Measurements from ENCODE around the gene SORBS1.

SORBS1 gene

DNA sequence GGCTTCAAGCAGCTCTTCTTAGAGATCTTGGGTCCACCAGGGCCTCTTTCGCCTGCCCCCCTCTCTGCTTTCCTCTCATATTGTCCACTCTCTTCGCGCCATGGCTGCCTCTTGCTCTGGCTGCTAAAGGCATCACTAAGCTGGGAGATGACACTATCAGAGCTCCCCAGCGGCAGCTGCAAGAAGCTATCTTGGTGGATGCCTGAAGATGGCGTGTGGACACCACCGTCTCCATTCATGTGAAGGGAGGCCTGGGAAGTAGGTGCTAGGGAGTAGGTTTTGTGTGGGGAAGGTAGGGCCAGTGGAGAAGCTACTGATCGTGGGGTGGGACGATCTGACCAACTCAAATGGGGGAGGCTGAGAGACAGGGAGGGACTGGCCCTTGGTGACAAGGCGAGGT lies 224.5 kb downstream of the SORBS1 start:
- Mint-ChIP-seq H3K9me3 (no peaks in the 10 kb centered on the region), H3K4me1 (ENCODE audit: low read depth) (no peaks in the 10 kb centered on the region), H3K4me3 (no peak overlapping the region), H3K36me3 (ENCODE audit: low read depth) (no peaks in the 10 kb centered on the region), H3K27ac (no peak overlapping the region), H3K27me3 (no peaks in the 10 kb centered on the region)
- intact Hi-C loops (cut with micrococcal nuclease), result no loop called here

DNA sequence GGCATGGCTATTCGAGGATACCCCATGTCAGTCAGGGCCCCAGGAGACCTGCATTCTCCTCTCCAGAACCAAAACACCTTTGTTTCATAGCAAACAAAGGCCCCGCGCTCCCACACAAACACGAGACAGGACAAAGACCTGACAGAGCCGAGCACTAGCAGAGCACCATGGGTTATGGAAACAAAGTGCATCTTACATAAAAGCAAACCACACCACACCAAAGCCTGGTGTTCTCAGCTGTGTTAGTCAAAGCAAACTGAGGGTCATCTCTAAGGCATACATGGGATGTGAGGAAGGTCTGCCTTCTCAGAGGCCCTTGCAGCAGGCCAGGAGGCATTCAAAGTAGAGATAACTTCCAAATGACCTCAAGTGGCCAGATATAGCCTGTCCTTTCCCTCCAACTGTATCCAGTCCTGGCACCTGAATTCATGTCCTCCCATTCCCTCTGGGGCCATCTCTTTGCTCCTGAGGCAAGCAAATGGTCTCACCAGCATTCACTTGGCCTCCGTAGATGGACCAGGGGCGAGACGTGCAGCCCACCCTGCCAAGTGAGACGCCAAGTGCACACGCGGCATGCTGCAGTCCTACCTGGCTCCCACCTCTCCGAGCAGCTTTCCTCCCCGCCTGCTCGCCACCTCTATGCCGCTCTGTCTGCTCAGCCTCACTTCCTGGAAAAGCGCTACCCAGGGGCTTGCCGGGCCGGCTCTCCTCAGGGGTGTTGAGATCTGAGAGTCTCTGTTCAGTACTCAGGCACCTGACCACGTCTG lies 225.1 kb downstream of the SORBS1 start:
- Mint-ChIP-seq H3K4me3 (no peak overlapping the region), H3K4me1 (ENCODE audit: low read depth) (no peaks in the 10 kb centered on the region), H3K27ac (no peak overlapping the region), H3K27me3 (no peaks in the 10 kb centered on the region), H3K9me3 (no peaks in the 10 kb centered on the region), H3K36me3 (ENCODE audit: low read depth) (no peaks in the 10 kb centered on the region)
- intact Hi-C loops (cut with micrococcal nuclease), result no loop called here

DNA sequence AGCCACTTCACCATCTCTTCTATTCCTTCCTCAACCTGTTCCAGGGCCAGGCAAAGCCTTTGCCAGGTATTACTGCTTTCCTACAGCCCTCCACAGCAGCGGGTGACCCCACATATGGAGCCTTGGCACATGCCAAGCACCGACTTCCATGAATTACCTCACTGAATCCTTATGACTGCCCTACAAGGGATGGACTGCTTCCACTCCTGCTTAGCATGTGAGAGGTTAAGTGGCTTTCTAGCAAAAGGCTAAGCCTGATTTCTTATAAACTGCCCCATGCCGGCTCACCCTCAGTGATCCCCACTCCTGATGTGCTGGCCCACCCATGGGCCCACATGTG lies 226.4 kb downstream of the SORBS1 start:
- intact Hi-C loops (cut with micrococcal nuclease), result no loop called here
- no peaks in the 10 kb centered on the region for H3K4me1 Mint-ChIP-seq (ENCODE audit: low read depth)
- H3K9me3 Mint-ChIP-seq, result no peaks in the 10 kb centered on the region
- no peaks in the 10 kb centered on the region for H3K27me3 Mint-ChIP-seq
- no peaks in the 10 kb centered on the region for H3K36me3 Mint-ChIP-seq (ENCODE audit: low read depth)
- H3K27ac Mint-ChIP-seq, result no peak overlapping the region
- H3K4me3 Mint-ChIP-seq, result no peak overlapping the region

DNA sequence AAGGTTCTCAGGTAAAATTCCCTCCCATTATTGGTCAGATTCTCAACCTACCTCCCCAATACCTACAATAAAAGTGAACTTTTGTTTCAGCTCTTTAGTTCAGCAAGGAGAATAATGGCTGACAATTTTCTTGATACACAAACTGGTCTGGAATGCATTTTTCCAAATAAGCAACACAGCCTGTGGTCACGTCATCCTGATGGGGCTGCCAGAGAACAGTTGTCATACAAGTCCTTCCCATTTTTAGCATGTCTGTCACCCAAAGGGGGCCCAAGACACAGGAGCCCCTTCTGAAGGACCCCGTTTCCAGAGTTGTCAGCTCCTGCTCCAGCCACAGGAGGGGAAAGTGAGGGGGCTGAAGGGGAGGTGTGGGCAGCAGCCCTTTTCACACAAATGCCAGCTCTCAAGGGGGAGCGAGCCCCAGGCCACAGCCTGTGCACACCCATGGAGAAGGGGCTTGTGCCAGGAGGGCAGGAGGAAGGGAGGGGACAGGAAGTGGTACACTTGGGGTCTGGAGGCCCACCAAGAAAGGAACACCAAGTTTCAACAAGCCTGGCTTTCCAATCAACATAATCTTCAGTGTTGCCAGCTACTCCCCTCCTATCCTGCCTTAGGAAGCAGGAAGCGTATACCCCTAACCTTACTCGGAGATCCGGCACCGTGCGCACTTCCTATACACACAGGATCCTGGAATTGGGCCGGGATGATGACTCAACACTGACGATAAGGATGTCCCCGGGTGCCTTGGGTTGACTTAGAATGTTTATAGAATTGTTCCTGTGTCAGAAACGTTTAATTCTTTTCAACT lies 227.0 kb downstream of the SORBS1 start:
- Mint-ChIP-seq H3K36me3 (ENCODE audit: low read depth) (no peaks in the 10 kb centered on the region), H3K4me1 (ENCODE audit: low read depth) (no peaks in the 10 kb centered on the region), H3K27ac (no peak overlapping the region), H3K27me3 (no peaks in the 10 kb centered on the region), H3K9me3 (no peaks in the 10 kb centered on the region), H3K4me3 (no peak overlapping the region)
- intact Hi-C loops (cut with micrococcal nuclease), result no loop called here

DNA sequence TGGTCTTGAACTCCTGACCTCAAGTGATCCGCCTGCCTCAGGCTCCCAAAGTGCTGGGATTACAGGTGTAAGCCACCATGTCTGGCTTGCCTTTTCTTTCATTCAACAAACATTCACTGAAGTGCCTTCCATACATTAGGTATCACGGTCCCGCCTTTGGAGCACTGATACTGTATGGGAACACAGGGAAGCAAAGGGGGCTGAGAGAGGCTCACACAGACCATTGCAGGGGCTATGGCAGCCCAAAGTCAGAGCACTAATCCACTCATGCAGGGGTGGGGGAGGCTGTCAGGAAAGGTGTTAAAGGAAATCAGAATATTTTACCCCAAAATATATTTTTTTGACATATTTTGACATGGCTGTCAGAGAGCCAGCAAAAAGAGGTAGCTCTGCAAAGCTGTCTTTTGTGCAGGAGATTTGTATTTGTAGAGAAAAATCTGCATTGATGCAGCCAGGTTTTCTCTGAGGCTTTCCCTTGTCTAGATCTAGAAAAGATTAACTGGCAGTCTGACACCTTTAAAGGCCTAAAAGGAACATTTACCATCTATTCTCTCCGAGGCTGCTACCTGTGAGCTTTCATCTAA lies 228.4 kb downstream of the SORBS1 start:
- Mint-ChIP-seq H3K9me3 (no peaks in the 10 kb centered on the region), H3K4me3 (no peak overlapping the region), H3K27me3 (no peaks in the 10 kb centered on the region), H3K36me3 (ENCODE audit: low read depth) (no peaks in the 10 kb centered on the region), H3K27ac (no peak overlapping the region), H3K4me1 (ENCODE audit: low read depth) (no peaks in the 10 kb centered on the region)
- intact Hi-C loops (cut with micrococcal nuclease), result no loop called here

DNA sequence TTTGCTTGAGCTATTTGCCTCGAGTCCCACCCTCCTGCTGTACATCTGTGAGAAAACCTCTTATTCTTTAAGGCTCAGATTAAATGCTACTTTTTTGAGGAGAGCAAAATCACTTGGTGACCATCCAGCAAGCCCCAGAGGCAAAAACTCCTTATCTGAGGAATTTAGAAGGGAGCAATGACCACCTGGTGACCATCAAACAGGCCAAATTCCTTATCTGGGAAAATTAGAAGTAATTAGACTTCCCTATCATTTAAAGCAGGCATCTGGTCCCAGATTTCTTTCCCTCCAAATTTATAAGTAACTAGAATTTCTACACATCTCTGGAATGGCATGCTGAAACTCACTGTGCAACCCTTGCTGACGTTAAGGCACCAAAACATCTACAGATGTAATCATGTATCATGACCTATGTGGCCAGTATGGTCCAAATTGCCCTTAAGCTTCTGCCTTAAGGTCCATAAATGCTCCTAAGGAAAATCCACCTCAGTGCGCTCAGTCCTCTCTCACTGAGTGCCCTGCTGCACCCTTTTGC lies 229.5 kb downstream of the SORBS1 start:
- H3K4me3 Mint-ChIP-seq, result no peak overlapping the region
- H3K36me3 Mint-ChIP-seq (ENCODE audit: low read depth), result no peaks in the 10 kb centered on the region
- H3K27ac Mint-ChIP-seq, result no peak overlapping the region
- H3K27me3 Mint-ChIP-seq, result no peaks in the 10 kb centered on the region
- intact Hi-C loops (cut with micrococcal nuclease), result no loop called here
- H3K4me1 Mint-ChIP-seq (ENCODE audit: low read depth), result no peaks in the 10 kb centered on the region
- H3K9me3 Mint-ChIP-seq, result no peaks in the 10 kb centered on the region

DNA sequence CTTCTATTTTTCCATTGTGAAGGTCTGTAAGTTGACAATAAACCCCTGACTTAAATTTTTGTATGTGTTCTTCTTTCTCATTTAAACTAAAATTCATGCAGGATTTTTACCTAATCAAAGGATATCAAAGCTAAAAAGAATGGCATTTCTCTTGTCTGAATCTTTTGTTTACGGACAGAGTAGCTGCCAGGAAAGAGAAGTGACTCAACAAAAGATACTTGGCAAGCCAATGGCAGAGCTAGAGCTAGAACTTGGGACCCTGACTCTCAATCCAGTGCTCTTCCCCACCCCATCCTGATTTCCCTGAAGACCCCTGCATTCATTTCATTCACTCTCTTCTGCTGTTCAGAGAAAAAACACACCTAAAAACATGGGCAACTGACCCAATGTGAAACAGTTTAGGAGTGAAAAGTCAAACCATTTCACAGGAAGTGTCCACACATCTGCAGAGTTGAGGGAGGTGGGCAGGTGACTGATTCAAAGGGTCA lies 230.2 kb downstream of the SORBS1 start:
- intact Hi-C loops (cut with micrococcal nuclease), result no loop called here
- no peaks in the 10 kb centered on the region for H3K27me3 Mint-ChIP-seq
- H3K4me1 Mint-ChIP-seq (ENCODE audit: low read depth), result no peaks in the 10 kb centered on the region
- H3K27ac Mint-ChIP-seq, result no peak overlapping the region
- H3K4me3 Mint-ChIP-seq, result no peak overlapping the region
- H3K36me3 Mint-ChIP-seq (ENCODE audit: low read depth), result no peaks in the 10 kb centered on the region
- H3K9me3 Mint-ChIP-seq, result no peaks in the 10 kb centered on the region

DNA sequence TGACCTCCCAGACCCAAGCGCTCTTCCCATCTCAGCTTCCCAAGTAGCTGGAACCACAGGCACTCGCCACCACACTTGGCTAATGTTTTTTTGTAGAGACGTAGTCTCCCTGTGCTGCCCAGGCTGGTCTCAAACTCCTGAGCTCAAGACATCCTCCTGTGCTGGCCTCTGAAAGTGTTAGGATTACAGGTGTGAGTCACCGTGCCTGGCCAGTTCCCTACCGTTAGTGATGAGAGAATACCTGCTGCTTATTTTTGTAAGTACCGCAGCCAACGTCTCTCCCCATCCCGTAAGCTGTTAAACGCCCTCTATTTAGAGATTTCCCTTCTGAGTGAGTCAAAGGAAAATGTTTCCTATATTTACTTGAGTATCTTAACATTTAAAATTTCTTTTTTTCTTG lies 231.9 kb downstream of the SORBS1 start:
- intact Hi-C loops (cut with micrococcal nuclease), result no loop called here
- no peak overlapping the region for H3K27ac Mint-ChIP-seq
- H3K27me3 Mint-ChIP-seq, result no peaks in the 10 kb centered on the region
- H3K4me3 Mint-ChIP-seq, result no peak overlapping the region
- H3K4me1 Mint-ChIP-seq (ENCODE audit: low read depth), result no peaks in the 10 kb centered on the region
- no peaks in the 10 kb centered on the region for H3K9me3 Mint-ChIP-seq
- H3K36me3 Mint-ChIP-seq (ENCODE audit: low read depth), result no peaks in the 10 kb centered on the region

DNA sequence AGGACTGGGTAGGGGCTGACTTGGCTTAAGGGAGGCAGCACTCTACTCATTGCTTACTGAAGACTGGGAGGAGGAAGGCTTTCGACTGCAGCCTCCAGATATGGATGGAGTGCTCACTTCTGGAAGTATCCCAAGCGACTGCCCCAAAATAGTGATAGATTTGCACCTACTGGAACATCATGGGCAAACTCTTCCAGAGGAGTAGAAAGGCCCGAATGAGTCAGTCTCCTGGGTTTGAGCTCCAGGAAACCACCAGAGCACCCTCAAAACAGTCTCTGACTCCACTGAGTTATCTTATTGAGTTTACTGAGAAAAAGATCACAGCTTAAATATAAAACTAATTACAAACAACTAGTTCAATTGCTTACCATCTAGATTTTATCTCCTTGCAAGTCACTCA lies 233.2 kb downstream of the SORBS1 start:
- H3K27ac Mint-ChIP-seq, result no peak overlapping the region
- no peaks in the 10 kb centered on the region for H3K36me3 Mint-ChIP-seq (ENCODE audit: low read depth)
- intact Hi-C loops (cut with micrococcal nuclease), result no loop called here
- no peaks in the 10 kb centered on the region for H3K9me3 Mint-ChIP-seq
- no peak overlapping the region for H3K4me3 Mint-ChIP-seq
- no peaks in the 10 kb centered on the region for H3K27me3 Mint-ChIP-seq
- no peaks in the 10 kb centered on the region for H3K4me1 Mint-ChIP-seq (ENCODE audit: low read depth)

DNA sequence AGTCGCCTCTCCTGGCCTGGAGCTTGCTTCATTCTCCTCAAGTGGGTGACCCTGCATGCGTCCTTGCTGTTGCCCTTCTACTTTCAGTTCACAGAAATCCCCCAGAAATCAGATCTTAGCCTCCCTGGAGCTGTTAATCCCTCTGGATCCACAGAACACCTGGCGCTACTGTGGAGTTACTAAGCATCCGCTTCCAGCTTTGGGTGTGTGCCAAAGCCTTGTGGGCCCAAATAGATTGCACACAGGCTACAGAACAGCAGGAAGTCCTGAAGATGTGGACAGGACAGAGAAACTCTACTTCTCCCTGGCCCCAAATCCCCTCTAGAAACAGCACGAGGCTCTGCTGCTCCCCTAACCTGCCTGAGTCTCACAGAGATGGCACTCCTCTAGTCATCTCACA lies 233.8 kb downstream of the SORBS1 start:
- H3K4me1 Mint-ChIP-seq (ENCODE audit: low read depth), result no peaks in the 10 kb centered on the region
- H3K27ac Mint-ChIP-seq, result no peak overlapping the region
- no peaks in the 10 kb centered on the region for H3K36me3 Mint-ChIP-seq (ENCODE audit: low read depth)

DNA sequence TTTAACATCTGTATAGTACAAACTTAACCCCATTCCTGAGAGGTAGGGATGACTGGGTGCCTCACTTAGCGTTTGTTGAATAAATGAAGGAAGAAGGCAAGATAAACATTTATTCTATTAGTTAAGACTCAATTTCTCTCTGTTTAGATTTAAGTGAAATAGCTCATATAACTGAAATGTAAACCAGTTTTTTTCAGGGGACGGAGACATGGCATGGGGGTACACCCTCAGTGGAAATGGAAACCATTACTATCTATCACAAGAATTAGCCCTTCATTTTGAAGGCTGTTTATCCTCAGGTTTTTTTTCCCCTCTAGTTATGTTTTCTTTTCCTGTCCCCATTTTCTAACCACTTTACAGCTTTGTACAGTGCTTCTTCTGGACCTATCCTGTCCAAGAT lies 234.8 kb downstream of the SORBS1 start:
- Mint-ChIP-seq H3K27ac (no peak overlapping the region), H3K4me1 (ENCODE audit: low read depth) (no peaks in the 10 kb centered on the region), H3K27me3 (no peaks in the 10 kb centered on the region), H3K36me3 (ENCODE audit: low read depth) (no peaks in the 10 kb centered on the region), H3K4me3 (no peak overlapping the region), H3K9me3 (no peaks in the 10 kb centered on the region)
- intact Hi-C loops (cut with micrococcal nuclease), result no loop called here

More for the DNA sequence above, 233.8 kb downstream of the SORBS1 start:
- no peak overlapping the region for H3K4me3 Mint-ChIP-seq
- intact Hi-C loops (cut with micrococcal nuclease), result no loop called here
- H3K9me3 Mint-ChIP-seq, result no peaks in the 10 kb centered on the region
- H3K27me3 Mint-ChIP-seq, result no peaks in the 10 kb centered on the region

DNA sequence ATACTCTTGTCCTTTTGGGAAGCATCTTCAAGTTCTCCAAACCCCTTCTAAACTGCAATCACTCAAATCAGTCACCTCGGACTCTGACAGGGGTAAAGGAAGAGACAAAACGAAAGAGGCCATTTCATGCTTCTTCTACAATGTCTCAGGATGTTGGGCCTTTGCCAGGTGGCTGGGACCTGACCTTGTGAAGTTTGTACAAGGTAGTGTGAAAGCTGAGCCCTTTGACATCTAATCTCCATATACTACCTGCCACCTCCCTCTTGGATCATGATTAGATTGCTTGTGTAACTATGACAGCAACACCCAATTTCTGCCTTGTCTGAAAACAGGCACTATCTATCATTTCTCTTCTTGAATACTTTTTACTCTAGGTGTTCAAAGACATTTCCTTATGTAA lies 235.3 kb downstream of the SORBS1 start:
- no peaks in the 10 kb centered on the region for H3K9me3 Mint-ChIP-seq
- H3K4me3 Mint-ChIP-seq, result no peak overlapping the region
- no peaks in the 10 kb centered on the region for H3K27me3 Mint-ChIP-seq
- H3K27ac Mint-ChIP-seq, result no peak overlapping the region
- H3K36me3 Mint-ChIP-seq (ENCODE audit: low read depth), result no peaks in the 10 kb centered on the region
- intact Hi-C loops (cut with micrococcal nuclease), result no loop called here
- no peaks in the 10 kb centered on the region for H3K4me1 Mint-ChIP-seq (ENCODE audit: low read depth)

DNA sequence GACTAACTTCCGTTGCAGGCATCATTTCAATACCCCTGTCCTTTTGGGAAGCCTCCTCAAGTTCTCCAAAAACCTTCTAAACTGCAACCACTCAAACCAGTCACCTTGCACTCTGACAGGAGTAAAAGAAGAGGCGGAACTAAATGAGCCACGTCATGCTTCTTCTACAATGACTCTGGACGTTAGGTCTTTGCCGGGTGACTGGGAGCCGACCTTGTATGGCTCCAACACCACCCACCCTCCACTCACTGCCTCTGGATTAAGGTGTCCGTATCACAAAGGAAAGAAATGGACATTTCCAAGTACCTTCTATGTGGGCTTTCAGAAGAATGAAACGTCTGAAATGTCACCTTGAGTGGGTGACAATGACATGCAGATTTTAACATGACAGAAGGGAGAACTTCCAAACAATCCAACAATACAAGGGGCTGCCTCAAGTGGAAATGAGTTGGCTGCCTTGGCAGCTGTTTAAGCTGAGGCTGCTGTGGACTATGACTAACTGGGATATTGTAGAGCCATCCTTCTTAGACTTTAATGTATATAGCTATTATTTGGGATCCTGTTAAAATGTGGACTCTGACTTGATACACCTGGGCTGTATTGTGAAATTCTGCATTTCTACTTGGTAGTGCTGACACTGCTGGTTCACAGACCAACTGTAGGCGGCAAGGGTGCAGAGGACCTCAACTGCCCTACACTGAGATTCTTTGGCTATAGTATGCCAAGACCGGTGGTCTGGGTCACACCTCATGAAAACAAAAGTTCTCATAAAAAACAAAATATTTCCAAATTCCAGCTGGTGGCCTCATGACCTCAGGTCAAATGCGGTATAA lies 236.5 kb downstream of the SORBS1 start:
- Mint-ChIP-seq H3K4me3 (no peak overlapping the region), H3K36me3 (ENCODE audit: low read depth) (no peaks in the 10 kb centered on the region), H3K4me1 (ENCODE audit: low read depth) (no peaks in the 10 kb centered on the region), H3K27me3 (peaks cover 1% of the 10 kb centered on the region), H3K27ac (no peak overlapping the region), H3K9me3 (no peaks in the 10 kb centered on the region)
- intact Hi-C loops (cut with micrococcal nuclease), result no loop called here
